Measurements from ENCODE around the gene PLK3. TPM values are rescaled to one million over a fixed set of nuclear protein-coding genes. Genes with fewer than 3 reads are reported as not detected.
"Not testable (repeated sequence)": the region's sequence is repeated elsewhere in the genome, so short reads cannot be mapped to it uniquely, and the experiment has no call there.

Gene PLK3
- total RNA-seq, 2 experiments from 2014 or later = 8.8 to 10.1 TPM

DNA sequence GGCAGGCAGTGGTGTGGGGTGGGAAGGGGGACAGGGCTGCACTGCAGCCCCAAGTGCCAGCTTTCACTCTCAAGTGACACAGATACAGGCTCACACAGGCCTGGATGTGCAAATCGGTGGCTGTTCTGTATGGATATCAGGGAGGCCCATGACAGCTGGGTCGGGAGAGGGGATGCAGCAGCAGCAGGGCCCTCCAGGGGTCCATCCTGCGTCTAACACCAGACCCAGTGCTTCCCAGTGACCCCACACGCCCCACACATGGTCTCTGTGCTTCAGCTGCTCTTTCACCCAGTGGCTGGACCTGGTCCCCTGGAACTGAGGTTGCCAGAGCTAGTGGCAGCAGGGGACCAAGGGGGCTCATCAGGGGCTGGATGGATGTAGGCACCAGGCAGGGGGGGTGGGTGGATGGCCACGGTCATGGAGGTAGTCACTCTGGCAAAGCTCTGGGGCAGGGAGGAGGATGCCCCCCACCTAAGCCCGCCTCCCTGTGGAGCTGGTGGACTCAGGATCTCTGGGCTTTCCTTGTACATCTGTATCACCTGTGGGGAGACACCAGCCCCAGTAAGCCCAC, 22.0 kb downstream of the PLK3 start:
- H3K9me3 ChIP-seq (ENCODE audit: low read length) = no peaks in the 10 kb centered on the region
- no peak for TF ChIP-seq EZH2phosphoT487 (IDR thresholded peaks at IDR 0.05; ENCODE audit: borderline replicate concordance, low read depth, low read length)
- no peaks in the 10 kb centered on the region for H3K79me2 ChIP-seq (ENCODE audit: insufficient read depth, low read depth, low read length)
- H3K9me2 ChIP-seq (ENCODE audit: insufficient read depth, low read length) = no peaks in the 10 kb centered on the region
- H3K27ac ChIP-seq (ENCODE audit: low read depth, low read length, poor library complexity, severe bottlenecking) = no peak overlapping the region
- no peak overlapping the region for H3K4me3 ChIP-seq (ENCODE audit: low read depth, low read length, poor library complexity, severe bottlenecking)
- no TSS peak for BruUV-seq (replicated peaks)
- H2AFZ ChIP-seq (ENCODE audit: low read length) = no peak overlapping the region
- H3K4me1 ChIP-seq (ENCODE audit: insufficient read depth, low read length, poor library complexity, severe bottlenecking) = peaks cover 31% of the 10 kb centered on the region
- no peaks in the 10 kb centered on the region for H4K20me1 ChIP-seq (ENCODE audit: insufficient read depth, low read length)
- intact Hi-C loops (cut with micrococcal nuclease; ENCODE audit: unreplicated experiment) = no loop called here
- H3K36me3 ChIP-seq (ENCODE audit: insufficient read depth, low read length) = no peaks in the 10 kb centered on the region
- ChIA-PET POLR2A (interaction anchor here (0.6 to 6.7 kb wide), 7 partner anchors 13 to 792 kb away, joined by 3 to 83 read pairs (median 4); partner anchors contain the start of gene BTBD19), CTCF (ENCODE audit: unreplicated experiment) (interaction anchor here (0.6 to 1.3 kb wide), 3 partner anchors 22 to 512 kb away, joined by 3 to 13 read pairs (median 7); partner anchors contain the start of gene PLK3)
- H3K4me2 ChIP-seq (ENCODE audit: low read length) = no peak overlapping the region
- DNase-seq (ENCODE audit: low spot score) = no peak

- Histone ChIP-seq H3K9me2 (ENCODE audit: insufficient read depth, low read length) (no peaks in the 10 kb centered on the region), H4K20me1 (ENCODE audit: insufficient read depth, low read length) (no peaks in the 10 kb centered on the region), H3K9me3 (ENCODE audit: low read length) (no peaks in the 10 kb centered on the region), H3K4me1 (ENCODE audit: insufficient read depth, low read length, poor library complexity, severe bottlenecking) (peaks cover 31% of the 10 kb centered on the region), H2AFZ (ENCODE audit: low read length) (no peak overlapping the region), H3K36me3 (ENCODE audit: insufficient read depth, low read length) (no peaks in the 10 kb centered on the region), H3K4me3 (ENCODE audit: low read depth, low read length, poor library complexity, severe bottlenecking) (no peak overlapping the region), H3K27ac (ENCODE audit: low read depth, low read length, poor library complexity, severe bottlenecking) (no peak overlapping the region), H3K4me2 (ENCODE audit: low read length) (no peak overlapping the region), H3K79me2 (ENCODE audit: insufficient read depth, low read depth, low read length) (no peaks in the 10 kb centered on the region)
- TF ChIP-seq EZH2phosphoT487 (IDR thresholded peaks at IDR 0.05; ENCODE audit: borderline replicate concordance, low read depth, low read length) = no peak
- TF ChIP-seq, protein P1, sequence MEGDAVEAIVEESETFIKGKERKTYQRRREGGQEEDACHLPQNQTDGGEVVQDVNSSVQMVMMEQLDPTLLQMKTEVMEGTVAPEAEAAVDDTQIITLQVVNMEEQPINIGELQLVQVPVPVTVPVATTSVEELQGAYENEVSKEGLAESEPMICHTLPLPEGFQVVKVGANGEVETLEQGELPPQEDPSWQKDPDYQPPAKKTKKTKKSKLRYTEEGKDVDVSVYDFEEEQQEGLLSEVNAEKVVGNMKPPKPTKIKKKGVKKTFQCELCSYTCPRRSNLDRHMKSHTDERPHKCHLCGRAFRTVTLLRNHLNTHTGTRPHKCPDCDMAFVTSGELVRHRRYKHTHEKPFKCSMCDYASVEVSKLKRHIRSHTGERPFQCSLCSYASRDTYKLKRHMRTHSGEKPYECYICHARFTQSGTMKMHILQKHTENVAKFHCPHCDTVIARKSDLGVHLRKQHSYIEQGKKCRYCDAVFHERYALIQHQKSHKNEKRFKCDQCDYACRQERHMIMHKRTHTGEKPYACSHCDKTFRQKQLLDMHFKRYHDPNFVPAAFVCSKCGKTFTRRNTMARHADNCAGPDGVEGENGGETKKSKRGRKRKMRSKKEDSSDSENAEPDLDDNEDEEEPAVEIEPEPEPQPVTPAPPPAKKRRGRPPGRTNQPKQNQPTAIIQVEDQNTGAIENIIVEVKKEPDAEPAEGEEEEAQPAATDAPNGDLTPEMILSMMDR (conservative IDR thresholded peaks at IDR 0.05; ENCODE audit: low read length) = no peak
- no peak for DNase-seq (ENCODE audit: low spot score)
- ChIA-PET CTCF (ENCODE audit: unreplicated experiment) (interaction anchor here (0.6 to 1.3 kb wide), 2 partner anchors 23 to 511 kb away, joined by 3 to 7 read pairs; partner anchors contain the start of gene PLK3), POLR2A (interaction anchor here (0.9 to 6.7 kb wide), 3 partner anchors 91 to 101 kb away, joined by 3 to 83 read pairs (median 4); no protein-coding TSS in a partner anchor)
- BruUV-seq (replicated peaks) = no TSS peak
- intact Hi-C loops (cut with micrococcal nuclease; ENCODE audit: unreplicated experiment) = no loop called here
These were observed 22.8 kb downstream of the PLK3 start for GRCh38 chr1:44822981-44823451.

DNA sequence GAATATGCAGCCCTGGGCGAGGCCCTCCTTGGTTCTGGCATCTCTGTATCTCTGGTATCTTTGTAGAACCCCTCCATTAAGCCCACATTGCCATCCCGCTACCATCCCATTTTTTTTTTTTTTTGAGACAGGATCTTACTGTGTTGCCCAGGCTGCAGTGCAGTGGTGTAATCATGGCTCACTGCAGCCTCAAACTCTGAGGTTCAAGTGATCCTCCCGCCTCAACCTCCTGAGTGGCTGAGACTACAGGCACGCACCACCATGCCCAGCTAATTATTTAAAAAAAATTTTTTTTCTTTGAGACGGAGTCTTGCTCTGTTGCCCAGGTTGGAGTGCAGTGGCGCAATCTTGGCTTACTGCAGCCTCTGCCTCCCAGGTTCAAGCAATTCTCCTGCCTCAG, 24.2 kb downstream of the PLK3 start:
- H3K9me2 ChIP-seq (ENCODE audit: insufficient read depth, low read length); DNase-seq (ENCODE audit: low spot score); CTCF ChIA-PET (ENCODE audit: unreplicated experiment); H3K36me3 ChIP-seq (ENCODE audit: insufficient read depth, low read length); POLR2A ChIA-PET; H3K9me3 ChIP-seq (ENCODE audit: low read length); intact Hi-C loops (cut with micrococcal nuclease; ENCODE audit: unreplicated experiment); H3K4me3 ChIP-seq (ENCODE audit: low read depth, low read length, poor library complexity, severe bottlenecking); H3K4me2 ChIP-seq (ENCODE audit: low read length); H4K20me1 ChIP-seq (ENCODE audit: insufficient read depth, low read length); H3K27ac ChIP-seq (ENCODE audit: low read depth, low read length, poor library complexity, severe bottlenecking); H2AFZ ChIP-seq (ENCODE audit: low read length); H3K79me2 ChIP-seq (ENCODE audit: insufficient read depth, low read depth, low read length); BruUV-seq (replicated peaks): not testable (repeated sequence)
- peaks cover 20% of the 10 kb centered on the region for H3K4me1 ChIP-seq (ENCODE audit: insufficient read depth, low read length, poor library complexity, severe bottlenecking)
